ENCODE measurements around the gene SCUBE2. TPM values are rescaled to one million over a fixed set of nuclear protein-coding genes. Genes with fewer than 3 reads are reported as not detected.

SCUBE2 gene
- total RNA-seq, 1 donor from 2014 or later: 1.2 TPM

DNA sequence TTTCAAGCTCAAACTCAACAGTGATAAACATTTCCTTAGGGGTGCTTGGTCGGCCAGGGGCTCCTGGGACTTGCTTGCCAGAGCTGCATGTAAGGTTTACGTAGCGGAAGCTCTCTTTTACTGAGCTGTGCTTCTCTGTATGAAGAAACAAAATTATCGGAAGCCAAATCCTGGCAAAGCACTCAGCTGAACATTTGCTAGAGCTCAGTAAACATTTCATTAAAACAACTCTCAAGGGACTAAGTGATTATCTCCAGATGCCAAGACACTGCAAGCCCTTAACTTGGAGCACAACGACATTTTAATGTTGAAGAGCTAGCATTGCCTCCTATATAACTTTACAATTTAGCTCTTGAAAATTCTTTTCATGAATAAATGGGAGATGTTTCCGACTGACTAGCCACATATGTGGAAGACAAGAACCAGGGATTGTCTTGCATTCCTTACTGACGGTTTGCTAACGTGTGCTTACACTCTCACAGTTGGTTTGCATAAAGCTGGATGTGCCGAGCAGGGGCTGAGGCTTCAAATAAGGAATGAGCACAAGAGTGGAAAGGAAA is 43.4 kb downstream of the SCUBE2 start:
- TF ChIP-seq, protein P1, sequence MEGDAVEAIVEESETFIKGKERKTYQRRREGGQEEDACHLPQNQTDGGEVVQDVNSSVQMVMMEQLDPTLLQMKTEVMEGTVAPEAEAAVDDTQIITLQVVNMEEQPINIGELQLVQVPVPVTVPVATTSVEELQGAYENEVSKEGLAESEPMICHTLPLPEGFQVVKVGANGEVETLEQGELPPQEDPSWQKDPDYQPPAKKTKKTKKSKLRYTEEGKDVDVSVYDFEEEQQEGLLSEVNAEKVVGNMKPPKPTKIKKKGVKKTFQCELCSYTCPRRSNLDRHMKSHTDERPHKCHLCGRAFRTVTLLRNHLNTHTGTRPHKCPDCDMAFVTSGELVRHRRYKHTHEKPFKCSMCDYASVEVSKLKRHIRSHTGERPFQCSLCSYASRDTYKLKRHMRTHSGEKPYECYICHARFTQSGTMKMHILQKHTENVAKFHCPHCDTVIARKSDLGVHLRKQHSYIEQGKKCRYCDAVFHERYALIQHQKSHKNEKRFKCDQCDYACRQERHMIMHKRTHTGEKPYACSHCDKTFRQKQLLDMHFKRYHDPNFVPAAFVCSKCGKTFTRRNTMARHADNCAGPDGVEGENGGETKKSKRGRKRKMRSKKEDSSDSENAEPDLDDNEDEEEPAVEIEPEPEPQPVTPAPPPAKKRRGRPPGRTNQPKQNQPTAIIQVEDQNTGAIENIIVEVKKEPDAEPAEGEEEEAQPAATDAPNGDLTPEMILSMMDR (IDR thresholded peaks at IDR 0.05; ENCODE audit: unreplicated experiment): no peak
- Mint-ChIP-seq H3K36me3 (ENCODE audit: insufficient read depth) (no peaks in the 10 kb centered on the region), H3K27ac (no peak overlapping the region), H3K4me3 (ENCODE audit: low read depth) (no peak overlapping the region), H3K27me3 (peaks cover 16% of the 10 kb centered on the region), H3K9me3 (ENCODE audit: low read depth) (no peaks in the 10 kb centered on the region), H3K4me1 (ENCODE audit: low read depth) (no peaks in the 10 kb centered on the region)
- DNase-seq (ENCODE audit: low spot score, unreplicated experiment): no peak

DNA sequence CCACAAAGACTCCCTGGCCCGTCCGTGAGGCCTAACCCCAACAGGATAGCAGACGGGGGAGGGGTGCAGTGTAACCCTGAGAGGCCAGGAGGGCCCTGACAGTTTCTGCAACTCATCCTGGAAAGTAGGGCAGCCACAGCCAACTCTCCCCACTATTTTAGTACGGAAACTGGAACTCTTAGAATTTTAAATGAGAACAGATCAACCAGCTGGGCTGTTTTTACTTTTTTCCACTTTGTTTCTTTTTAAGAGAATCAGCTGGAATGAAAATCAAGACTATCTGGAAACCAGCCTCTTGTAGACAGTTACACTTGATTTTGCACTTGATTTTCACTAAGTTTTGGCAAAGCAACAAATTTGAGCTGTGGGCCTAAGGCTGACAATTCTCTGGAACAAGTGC is 44.9 kb downstream of the SCUBE2 start:
- H3K27ac Mint-ChIP-seq: no peak overlapping the region
- H3K4me3 Mint-ChIP-seq (ENCODE audit: low read depth): no peak overlapping the region
- H3K27me3 Mint-ChIP-seq: peaks cover 16% of the 10 kb centered on the region
- TF ChIP-seq, protein P1 (IDR thresholded peaks at IDR 0.05; ENCODE audit: unreplicated experiment): no peak
- no peak for DNase-seq (ENCODE audit: low spot score, unreplicated experiment)
- no peaks in the 10 kb centered on the region for H3K4me1 Mint-ChIP-seq (ENCODE audit: low read depth)
- H3K9me3 Mint-ChIP-seq (ENCODE audit: low read depth): no peaks in the 10 kb centered on the region
- no peaks in the 10 kb centered on the region for H3K36me3 Mint-ChIP-seq (ENCODE audit: insufficient read depth)

- no peak overlapping the region for H3K27ac Mint-ChIP-seq
- TF ChIP-seq, protein P1 (IDR thresholded peaks at IDR 0.05; ENCODE audit: unreplicated experiment): no peak
- no peaks in the 10 kb centered on the region for H3K36me3 Mint-ChIP-seq (ENCODE audit: insufficient read depth)
- DNase-seq (ENCODE audit: low spot score, unreplicated experiment): no peak
- no peak overlapping the region for H3K4me3 Mint-ChIP-seq (ENCODE audit: low read depth)
- peaks cover 11% of the 10 kb centered on the region for H3K27me3 Mint-ChIP-seq
- peaks cover under 1% of the 10 kb centered on the region for H3K4me1 Mint-ChIP-seq (ENCODE audit: low read depth)
- no peaks in the 10 kb centered on the region for H3K9me3 Mint-ChIP-seq (ENCODE audit: low read depth)
Measured at GRCh38 chr11:9042488-9042887, 48.9 kb downstream of the SCUBE2 start.

- Mint-ChIP-seq H3K36me3 (ENCODE audit: insufficient read depth) (no peaks in the 10 kb centered on the region), H3K4me1 (ENCODE audit: low read depth) (peaks cover 2% of the 10 kb centered on the region), H3K27me3 (peaks cover 8% of the 10 kb centered on the region), H3K27ac (no peak overlapping the region), H3K4me3 (ENCODE audit: low read depth) (no peak overlapping the region), H3K9me3 (ENCODE audit: low read depth) (no peaks in the 10 kb centered on the region)
- TF ChIP-seq, protein P1 (IDR thresholded peaks at IDR 0.05; ENCODE audit: unreplicated experiment): no peak
- DNase-seq (ENCODE audit: low spot score, unreplicated experiment): no peak
Measured at GRCh38 chr11:9041747-9042146, 49.7 kb downstream of the SCUBE2 start.

- H3K4me3 Mint-ChIP-seq (ENCODE audit: low read depth): no peak overlapping the region
- no peak for DNase-seq (ENCODE audit: low spot score, unreplicated experiment)
- no peak overlapping the region for H3K27ac Mint-ChIP-seq
- no peaks in the 10 kb centered on the region for H3K9me3 Mint-ChIP-seq (ENCODE audit: low read depth)
- TF ChIP-seq, protein P1 (IDR thresholded peaks at IDR 0.05; ENCODE audit: unreplicated experiment): no peak
- H3K27me3 Mint-ChIP-seq: peaks cover 8% of the 10 kb centered on the region
- H3K36me3 Mint-ChIP-seq (ENCODE audit: insufficient read depth): no peaks in the 10 kb centered on the region
- peaks cover 2% of the 10 kb centered on the region for H3K4me1 Mint-ChIP-seq (ENCODE audit: low read depth)
Measured at GRCh38 chr11:9040410-9040809, 51.0 kb downstream of the SCUBE2 start.

Measured in progenitor cell of endocrine pancreas (in vitro differentiated cells).